Measurements from ENCODE around the gene BCL6. TPM values are rescaled to one million over a fixed set of nuclear protein-coding genes. Genes with fewer than 3 reads are reported as not detected.

The BCL6 gene
- polyA plus RNA-seq, 1 experiment, result 12.8 TPM

GRCh38 chr3:187777331-187777941 is 32.2 kb upstream of the BCL6 start:
- CTCF ChIA-PET, result no interaction called here
- DNase-seq (ENCODE audit: low read depth, low spot score), result no peak
- Histone ChIP-seq H3K27me3 (ENCODE audit: control insufficient read depth, insufficient read depth, low read length) (no peaks in the 10 kb centered on the region), H3K9me3 (ENCODE audit: control insufficient read depth, insufficient read depth, low read length) (no peaks in the 10 kb centered on the region), H3K27ac (ENCODE audit: low read depth, low read length) (no peak overlapping the region), H3K4me3 (ENCODE audit: low read depth, low read length) (no peak overlapping the region)
- POLR2A ChIA-PET, result no interaction called here
- TF ChIP-seq CTCF (IDR thresholded peaks at IDR 0.05; ENCODE audit: low read depth, low read length), result no peak

DNA sequence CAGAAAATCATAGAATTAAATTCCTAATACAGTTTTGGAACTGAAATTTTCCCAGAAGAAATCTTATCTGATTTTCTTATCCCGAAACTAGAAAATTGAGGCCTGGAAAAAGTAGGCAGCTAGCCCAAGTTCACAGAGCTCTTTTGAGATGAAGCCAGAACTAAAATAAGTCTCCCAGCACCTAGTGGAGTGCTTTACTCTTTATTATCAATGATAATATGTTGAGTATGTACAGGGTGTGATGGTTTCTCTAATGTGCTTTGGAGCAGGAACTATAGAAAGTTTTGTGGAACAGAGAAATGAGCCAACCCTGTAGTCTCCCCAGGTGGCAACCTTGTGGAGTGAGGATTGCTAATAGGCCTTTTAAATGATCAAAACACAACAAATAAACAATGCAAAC is 30.3 kb upstream of the BCL6 start:
- POLR2A ChIA-PET, result no interaction called here
- Histone ChIP-seq H3K27ac (ENCODE audit: low read depth, low read length) (no peak overlapping the region), H3K27me3 (ENCODE audit: control insufficient read depth, insufficient read depth, low read length) (no peaks in the 10 kb centered on the region), H3K4me3 (ENCODE audit: low read depth, low read length) (no peak overlapping the region), H3K9me3 (ENCODE audit: control insufficient read depth, insufficient read depth, low read length) (no peaks in the 10 kb centered on the region)
- TF ChIP-seq CTCF (IDR thresholded peaks at IDR 0.05; ENCODE audit: low read depth, low read length), result no peak
- CTCF ChIA-PET, result no interaction called here
- no peak for DNase-seq (ENCODE audit: low read depth, low spot score)

DNA sequence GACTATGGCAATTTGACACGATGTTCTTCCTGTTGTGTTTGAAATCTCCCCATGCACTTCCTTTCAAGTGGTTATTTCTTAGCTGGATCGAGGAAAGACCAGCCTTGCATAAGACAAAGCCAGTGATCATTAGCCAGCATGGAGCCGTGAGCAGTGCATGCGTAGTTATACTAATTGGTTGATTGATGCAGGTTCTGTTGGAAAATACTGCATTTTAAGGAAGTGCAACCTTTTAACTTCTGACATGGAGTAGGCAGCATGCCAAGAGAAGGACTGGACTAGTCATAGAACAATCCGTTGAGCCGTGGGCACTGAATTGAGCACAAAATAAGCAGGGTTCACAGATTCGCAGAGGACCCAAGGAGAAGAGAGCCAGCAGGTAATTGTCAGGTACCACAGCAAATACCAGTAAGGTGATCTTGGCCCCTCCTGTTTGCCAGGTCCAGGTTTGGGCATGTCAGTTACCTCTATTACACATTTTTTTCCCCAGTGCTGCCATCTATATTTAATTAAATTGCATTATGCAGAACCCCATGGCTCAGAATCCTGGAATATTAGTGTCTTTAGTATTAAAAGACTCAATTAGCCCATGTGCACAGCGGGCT is 29.0 kb upstream of the BCL6 start:
- H3K4me3 ChIP-seq (ENCODE audit: low read depth, low read length), result no peak overlapping the region
- no peak for DNase-seq (ENCODE audit: low read depth, low spot score)
- H3K27ac ChIP-seq (ENCODE audit: low read depth, low read length), result no peak overlapping the region
- POLR2A ChIA-PET, result no interaction called here
- H3K9me3 ChIP-seq (ENCODE audit: control insufficient read depth, insufficient read depth, low read length), result no peaks in the 10 kb centered on the region
- no peaks in the 10 kb centered on the region for H3K27me3 ChIP-seq (ENCODE audit: control insufficient read depth, insufficient read depth, low read length)
- no peak for TF ChIP-seq CTCF (IDR thresholded peaks at IDR 0.05; ENCODE audit: low read depth, low read length)
- CTCF ChIA-PET, result no interaction called here

DNA sequence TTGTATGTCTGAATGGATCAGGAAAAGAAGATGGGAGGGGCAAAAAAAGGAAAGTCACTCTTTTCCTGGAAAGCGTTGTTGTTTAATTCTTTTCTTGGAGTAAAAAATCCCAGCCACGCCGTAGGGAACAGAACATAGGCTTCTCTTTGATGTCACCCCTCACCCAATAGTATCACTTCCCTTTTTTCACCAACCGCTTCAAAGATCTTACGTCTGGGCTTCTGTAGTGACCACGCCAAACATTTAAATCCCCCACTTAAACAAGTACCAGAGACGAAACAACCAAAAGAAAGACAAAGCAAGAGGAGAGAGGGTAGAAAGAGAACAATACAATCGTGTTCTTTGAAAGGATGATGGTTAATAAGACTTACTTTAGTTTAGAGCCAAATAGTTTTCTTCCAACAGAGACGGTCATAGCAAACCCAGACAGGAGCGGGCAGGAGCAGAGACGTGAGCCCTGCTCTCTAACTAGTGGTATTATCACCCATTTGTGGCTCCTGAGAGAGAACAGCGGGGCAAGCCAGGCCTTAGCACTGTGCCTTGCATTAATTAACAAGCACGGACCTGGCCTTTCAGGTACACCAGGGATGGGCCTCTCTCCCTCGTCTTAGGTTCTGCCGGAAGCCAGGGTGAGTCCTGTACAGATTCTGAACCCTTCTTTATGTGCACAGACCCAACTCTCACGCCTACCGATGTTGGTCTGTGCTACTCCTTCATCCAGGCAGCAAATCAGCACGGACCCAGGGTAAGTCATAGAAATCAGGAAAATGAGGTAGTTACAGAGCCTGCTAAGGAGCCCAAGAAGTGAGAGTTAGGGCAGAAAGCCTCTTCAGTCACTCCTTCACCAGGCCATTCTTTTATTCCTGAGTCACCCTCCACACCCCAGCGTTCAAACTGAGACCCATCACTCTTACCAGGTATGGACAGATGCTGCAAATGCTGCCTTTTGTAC is 28.2 kb upstream of the BCL6 start:
- DNase-seq (ENCODE audit: low read depth, low spot score), result no peak
- no peak for TF ChIP-seq CTCF (IDR thresholded peaks at IDR 0.05; ENCODE audit: low read depth, low read length)
- Histone ChIP-seq H3K9me3 (ENCODE audit: control insufficient read depth, insufficient read depth, low read length) (no peaks in the 10 kb centered on the region), H3K4me3 (ENCODE audit: low read depth, low read length) (no peak overlapping the region), H3K27ac (ENCODE audit: low read depth, low read length) (no peak overlapping the region), H3K27me3 (ENCODE audit: control insufficient read depth, insufficient read depth, low read length) (no peaks in the 10 kb centered on the region)
- CTCF ChIA-PET, result no interaction called here
- POLR2A ChIA-PET, result no interaction called here

DNA sequence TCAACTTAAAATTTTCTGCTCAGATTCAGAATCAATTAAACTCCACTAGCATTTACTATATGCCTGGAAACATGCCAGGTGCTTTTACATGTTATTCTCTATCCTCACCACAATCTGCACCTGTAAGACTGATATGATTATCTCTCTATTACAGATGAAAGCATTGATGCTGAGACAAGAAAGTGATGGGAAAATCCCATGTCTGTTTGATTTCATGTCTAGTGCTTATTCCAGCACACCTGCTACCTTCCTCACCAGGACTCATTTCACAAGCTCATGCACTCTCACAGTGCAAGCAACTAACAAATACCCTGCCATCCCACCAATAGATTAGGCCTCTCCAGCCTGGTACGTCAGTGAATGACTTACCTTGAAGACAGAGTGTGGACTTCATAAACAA is 25.0 kb upstream of the BCL6 start:
- DNase-seq (ENCODE audit: low read depth, low spot score), result no peak
- POLR2A ChIA-PET, result no interaction called here
- H3K27me3 ChIP-seq (ENCODE audit: control insufficient read depth, insufficient read depth, low read length), result no peaks in the 10 kb centered on the region
- CTCF ChIA-PET, result interaction anchor here (0.6 kb wide), 1 partner anchor 22 kb away, joined by 3 read pairs; no protein-coding TSS in a partner anchor
- no peaks in the 10 kb centered on the region for H3K9me3 ChIP-seq (ENCODE audit: control insufficient read depth, insufficient read depth, low read length)
- no peak overlapping the region for H3K4me3 ChIP-seq (ENCODE audit: low read depth, low read length)
- H3K27ac ChIP-seq (ENCODE audit: low read depth, low read length), result no peak overlapping the region
- no peak for TF ChIP-seq CTCF (IDR thresholded peaks at IDR 0.05; ENCODE audit: low read depth, low read length)

All from AG04450 (cell line).